Astrocyte of the cerebellum (primary cell): ENCODE measurements around the gene LIF.

Experiments
- DNase-seq: peaks from one replicate; pipeline ENCODE4 v3.0.0-alpha.2; 2011; ENCODE audit warnings: low read depth
- H3K4me3 ChIP-seq: 2 replicates; pipeline ENCODE4 v1.5.1; 2011; ENCODE audit warnings: mild to moderate bottlenecking, low read depth, low read length, moderate library complexity
- CTCF ChIP-seq: IDR thresholded peaks from 2 replicates; pipeline ENCODE4 v1.5.1; 2012; ENCODE audit warnings: low read length, low read depth, moderate library complexity, mild to moderate bottlenecking; ENCODE audit errors: missing control alignments
- in situ Hi-C: cut with HindIII; loops from 2 replicates; pipeline ENCODE4 v1.10.0; 2017; ENCODE audit warnings: low sequenced_read_pairs

LIF gene

GRCh38 chr22:30260276-30260675, 13.7 kb upstream of the LIF start:
- no peak for DNase-seq
- in situ Hi-C loops = no loop called here
- TF ChIP-seq CTCF = no peak
- no peak overlapping the region for H3K4me3 ChIP-seq

- DNase-seq = no peak
- in situ Hi-C loops = no loop called here
- H3K4me3 ChIP-seq = no peak overlapping the region
- TF ChIP-seq CTCF = no peak
Measured at GRCh38 chr22:30254314-30254713, 7.8 kb upstream of the LIF start.

DNA sequence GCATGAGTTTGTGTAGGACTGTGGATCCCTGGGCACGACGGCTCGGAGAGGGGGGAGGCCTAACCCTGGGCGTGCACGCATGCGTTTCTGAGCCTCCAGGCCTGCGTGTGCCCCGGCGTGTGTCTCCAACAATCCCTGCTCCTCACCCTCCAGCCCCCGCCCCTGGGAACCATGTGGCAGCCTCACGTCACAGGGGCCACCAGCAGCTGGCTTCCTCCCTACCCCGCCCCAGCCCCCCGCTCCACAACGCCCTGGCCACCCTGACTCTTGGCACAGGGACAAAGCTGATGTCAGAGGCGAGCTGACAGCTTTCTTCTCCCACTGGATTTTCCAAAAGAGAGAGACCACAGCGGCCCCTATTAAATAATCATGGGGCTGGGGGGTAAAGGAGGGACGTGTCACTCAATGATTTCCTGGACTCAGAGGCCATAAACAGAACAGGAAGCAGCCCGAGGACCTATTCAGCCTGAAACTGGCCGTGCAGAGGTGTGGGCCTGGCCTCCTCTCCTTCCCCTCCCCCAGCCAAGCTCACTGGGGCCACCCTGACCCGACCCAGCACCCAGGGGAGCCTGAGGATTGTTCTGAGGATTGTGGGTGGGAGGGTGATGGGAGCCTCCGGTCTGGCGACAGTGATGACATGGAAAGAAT, 6.8 kb upstream of the LIF start:
- DNase-seq = no peak
- no peak overlapping the region for H3K4me3 ChIP-seq
- in situ Hi-C loops = no loop called here
- TF ChIP-seq CTCF = no peak

- no peak for TF ChIP-seq CTCF
- in situ Hi-C loops = no loop called here
- H3K4me3 ChIP-seq = no peak overlapping the region
- DNase-seq = no peak
Measured at GRCh38 chr22:30252411-30253204, 6.0 kb upstream of the LIF start.

- H3K4me3 ChIP-seq = no peak overlapping the region
- in situ Hi-C loops = no loop called here
- no peak for TF ChIP-seq CTCF
- no peak for DNase-seq
Measured at GRCh38 chr22:30251711-30252110, 5.2 kb upstream of the LIF start.

GRCh38 chr22:30250661-30251267, 4.2 kb upstream of the LIF start:
- DNase-seq = no peak
- in situ Hi-C loops = no loop called here

More at GRCh38 chr22:30250661-30251267, 4.2 kb upstream of the LIF start:
- TF ChIP-seq CTCF = no peak
- no peak overlapping the region for H3K4me3 ChIP-seq
